ENCODE measurements around the gene FBRS. TPM values are rescaled to one million over a fixed set of nuclear protein-coding genes. Genes with fewer than 3 reads are reported as not detected.

The FBRS gene
- total RNA-seq, 1 donor from 2014 or later = 11.5 TPM

GRCh38 chr16:30644334-30644830 is 13.8 kb upstream of the FBRS start:
- DNase-seq = no peak

DNA sequence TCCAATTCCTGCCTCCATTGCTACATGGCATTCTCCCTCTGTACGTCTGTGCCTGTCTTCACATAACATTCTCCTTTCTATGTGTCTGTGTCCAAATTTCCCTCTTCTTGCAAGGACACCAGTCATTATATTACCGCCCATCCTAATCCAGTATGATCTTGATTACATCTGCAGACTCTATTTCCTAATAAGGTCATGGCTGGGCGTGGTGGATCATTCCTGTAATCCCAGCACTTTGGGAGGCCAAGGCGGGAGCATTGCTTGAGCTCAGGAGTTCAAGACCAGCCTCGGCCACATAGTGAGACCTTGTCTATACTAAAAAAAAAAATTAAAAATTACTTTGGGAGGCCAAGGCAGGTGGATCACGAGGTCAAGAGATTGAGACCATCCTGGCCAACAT is 12.5 kb upstream of the FBRS start:
- no peak for DNase-seq

DNA sequence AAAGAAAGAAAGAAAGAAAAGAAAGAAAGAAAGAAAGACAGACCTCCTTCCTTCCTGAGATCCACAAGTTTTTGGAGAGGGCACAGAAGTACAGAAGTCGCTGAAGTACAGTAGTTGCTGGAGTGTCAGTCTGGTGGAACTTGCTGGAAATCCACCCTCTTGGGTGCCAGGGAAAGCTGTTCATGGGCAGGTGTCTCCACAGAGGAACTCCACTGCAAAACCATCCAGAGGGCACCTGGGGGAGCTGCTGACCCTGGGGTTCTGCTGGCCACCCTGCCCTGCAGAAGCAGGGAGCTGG is 11.0 kb upstream of the FBRS start:
- no peak for DNase-seq

DNA sequence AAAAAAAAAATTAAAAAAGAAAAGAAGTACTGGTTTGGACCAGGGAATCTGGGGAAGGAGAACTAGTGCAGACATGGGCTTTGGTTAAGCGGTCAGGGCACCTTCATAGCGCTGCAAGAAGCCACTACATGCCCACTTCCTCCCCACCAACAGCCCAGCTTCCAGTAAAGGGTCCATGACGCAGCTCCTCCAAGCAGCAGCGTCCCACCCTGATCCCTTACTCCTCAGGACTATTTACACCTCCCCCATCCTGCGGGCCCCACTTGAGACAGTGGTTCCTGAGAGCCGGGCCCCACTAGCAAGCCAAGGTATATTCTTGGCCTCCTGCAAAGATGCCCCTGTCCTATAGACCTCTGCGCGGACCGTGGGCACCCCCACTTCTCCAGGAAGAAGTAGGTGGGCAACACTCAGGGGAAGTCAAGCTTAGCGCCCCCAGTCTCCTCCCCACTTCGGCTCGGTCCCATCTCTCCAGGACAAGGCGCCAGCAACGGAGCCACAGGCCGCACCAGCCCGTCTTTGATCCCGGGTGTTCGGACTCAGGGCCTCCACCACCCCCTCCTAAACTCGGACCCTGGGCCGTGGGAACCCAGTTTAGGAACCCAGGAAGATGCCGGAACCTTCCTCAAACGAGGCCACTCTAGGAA is 8.4 kb upstream of the FBRS start:
- DNase-seq = no peak

DNA sequence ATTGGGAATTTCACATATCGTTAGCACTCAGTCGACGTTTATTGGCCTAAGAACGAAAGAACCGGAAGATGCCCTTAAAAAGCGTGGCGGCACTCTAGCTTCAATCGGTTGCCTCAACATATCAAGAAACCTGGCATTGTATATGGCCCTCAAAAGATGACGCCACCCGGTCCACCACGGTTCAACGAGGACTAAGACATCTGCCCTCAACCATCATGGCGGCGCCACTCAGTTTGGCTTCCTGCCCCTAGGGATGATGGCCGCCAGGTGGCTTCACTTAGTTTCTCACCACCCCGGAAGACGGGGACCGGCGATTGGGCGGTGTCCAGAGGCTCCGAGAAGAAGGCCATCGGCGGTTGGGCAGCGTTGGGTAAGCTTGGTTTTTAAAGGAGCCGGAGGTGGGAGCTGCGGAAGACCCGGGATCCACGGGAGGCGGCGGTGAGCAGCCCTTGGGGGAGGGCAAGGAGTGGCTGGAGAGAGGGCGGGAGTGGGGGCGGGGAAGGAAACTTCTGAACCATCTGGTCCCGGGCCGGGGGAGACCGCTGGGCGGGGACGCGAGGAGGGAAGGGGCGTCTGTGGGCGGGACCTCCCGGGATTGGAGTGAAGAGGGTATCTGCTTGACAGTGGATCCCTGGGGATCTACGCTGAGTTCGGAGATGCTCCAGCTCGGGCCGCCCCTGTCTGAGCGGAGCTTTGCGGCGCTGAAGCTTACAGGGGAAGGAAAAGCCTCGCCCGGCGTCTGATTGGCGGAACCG is 7.7 kb upstream of the FBRS start, which contains the start of gene PRR14:
Gene PRR14 (plus strand): TSS at position 592 of the 755 bp plus-strand sequence. CDS start 686 bp downstream, outside the sequence.
- DNase-seq = peak; percentile 99

DNA sequence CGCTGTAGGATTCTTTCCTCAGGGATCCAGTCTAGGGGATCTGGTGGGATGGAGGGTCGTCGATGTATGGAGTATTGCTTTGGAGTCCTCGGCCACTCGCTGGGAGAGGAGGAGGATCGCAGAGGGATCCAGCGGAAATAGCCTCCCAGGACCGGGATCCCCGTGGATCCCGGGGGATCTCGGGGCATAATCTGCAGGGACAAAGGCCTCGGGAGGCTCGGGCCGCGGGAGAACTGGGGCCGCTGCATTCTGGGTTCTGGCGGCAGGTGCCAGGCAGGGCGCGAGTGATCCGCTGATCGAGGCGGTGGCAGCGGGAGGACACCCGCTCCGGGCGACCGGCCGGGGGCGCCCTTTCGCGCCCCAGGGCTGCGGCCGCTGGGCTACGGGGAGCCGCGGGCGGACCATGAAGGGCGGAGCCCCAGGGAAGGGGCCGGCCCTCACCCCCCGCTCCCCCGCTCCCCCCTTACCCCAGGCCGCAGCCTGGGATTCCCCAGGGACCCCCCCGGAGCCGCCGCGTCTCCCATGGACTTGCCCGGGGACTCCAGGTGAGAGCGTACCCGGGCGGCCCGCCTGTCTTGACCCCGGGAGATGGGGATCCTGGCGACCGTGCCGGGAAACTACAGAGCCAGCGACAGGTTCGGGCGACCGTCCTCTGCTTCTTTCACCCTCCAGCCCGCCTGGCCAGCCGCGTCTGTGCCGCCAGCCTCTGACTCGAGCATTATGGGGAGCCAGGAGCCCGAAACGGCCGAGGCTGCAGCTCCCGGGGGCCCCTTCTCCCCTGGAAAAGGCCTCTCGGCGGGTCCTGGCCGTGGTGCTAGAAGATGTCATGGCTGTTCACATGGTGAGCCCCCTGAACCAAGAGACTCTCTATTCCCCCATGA is 6.9 kb upstream of the FBRS start:
- no peak for DNase-seq

- DNase-seq = no peak
Measured at GRCh38 chr16:30652005-30652296, 6.3 kb upstream of the FBRS start.

DNA sequence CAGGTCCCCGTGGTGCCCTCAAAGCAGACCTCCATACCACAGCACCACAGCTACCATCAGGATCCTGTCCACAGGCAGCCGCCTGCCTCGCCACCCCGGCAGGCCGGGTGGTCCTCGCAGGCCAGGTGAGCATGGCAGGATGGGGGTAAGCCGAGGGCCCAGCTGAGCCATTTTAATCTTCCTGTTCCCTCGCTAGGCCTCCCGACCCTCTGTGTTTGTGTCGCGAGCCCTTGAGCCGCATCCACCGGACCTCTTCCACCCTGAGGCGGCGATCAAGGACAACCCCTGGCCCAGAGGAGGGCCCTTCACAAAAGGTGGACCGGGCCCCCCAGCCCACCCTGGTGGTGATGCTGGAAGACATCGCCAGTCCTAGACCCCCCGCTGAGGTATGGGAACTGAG is 5.5 kb upstream of the FBRS start:
- no peak for DNase-seq

DNA sequence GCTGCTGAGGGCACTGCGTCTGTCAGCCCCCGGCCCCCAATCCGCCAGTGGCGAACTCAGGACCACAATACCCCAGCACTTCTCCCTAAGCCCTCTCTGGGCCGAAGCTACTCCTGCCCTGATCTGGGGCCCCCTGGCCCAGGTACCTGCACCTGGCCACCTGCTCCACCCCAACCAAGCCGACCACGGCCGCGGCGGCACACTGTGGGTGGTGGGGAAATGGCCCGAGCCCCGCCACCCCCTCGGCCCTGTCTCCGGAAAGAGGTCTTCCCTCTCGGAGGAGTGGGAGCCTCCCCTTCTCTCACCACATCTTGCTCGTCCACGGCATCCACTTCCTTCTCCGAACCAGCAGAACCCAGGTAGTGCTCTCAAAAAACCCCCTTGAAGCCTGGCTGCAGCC is 3.4 kb upstream of the FBRS start:
- DNase-seq = no peak

DNA sequence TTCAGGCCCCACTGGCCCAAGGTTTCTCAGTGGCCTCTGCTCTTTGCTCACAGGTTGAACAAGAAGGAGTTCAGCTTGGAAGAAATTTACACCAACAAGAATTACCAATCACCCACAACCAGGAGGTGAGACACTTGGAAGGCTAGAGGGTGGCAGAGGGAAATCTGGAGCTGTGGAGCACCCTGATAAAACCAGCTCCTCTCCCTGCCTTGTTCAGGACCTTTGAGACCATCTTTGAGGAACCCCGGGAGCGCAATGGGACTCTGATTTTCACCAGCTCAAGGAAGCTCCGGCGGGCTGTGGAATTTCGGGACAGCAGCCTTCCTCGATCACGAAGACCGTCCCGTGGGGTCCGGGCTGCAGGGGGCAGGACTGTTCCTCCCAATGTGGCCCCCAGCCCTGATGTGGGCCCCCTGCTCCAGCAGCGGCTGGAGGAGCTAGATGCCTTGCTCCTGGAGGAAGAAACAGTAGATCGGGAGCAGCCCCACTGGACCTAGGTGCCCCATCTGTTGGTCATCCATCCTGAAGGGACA is 2.4 kb upstream of the FBRS start:
- no peak for DNase-seq

GRCh38 chr16:30656388-30656787 is 1.8 kb upstream of the FBRS start:
- DNase-seq = no peak

- DNase-seq = no peak
Measured at GRCh38 chr16:30656974-30657865, 1.0 kb upstream of the FBRS start.

DNA sequence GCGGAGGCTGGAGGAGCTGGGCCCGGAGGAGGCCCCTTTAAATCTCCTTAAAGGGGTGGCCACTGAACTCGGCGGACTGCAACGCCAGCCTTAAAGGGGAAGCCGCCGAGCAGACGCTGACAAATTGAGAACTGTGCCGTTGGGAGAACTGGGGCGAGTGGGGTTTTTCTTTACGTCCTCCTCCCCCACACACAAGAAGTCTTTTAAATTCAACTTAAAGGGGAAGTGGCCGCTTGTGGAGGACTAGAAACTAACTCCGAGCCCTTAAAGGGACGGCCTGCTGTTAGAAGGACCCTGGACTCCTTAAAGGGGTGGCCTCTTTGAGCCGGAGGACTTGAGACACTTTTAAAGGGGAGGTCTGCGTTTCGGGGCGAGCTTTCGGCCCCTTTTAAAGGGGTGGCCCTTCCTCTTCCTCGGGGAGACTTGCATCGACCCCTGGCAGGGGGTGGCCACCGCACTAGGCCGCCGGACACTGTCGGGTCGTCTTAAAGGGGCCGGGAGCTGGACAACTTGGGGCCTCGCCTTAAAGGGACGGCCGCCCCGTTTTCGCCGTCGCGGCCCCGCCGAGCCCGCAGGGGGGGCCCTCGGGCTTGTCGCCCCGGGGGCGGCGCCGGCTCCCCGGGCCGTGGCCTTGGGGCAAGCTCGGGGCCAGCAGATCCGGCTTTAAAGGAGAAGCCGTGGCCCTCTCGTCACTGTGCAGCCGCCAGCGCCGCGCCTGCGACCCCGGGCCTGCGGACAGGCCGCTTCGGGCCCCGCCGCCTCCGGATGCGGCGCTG is 688 bp downstream of the FBRS start:
- peak; percentile 95 for DNase-seq

- DNase-seq = no peak
Measured at GRCh38 chr16:30659507-30660423, 1.5 kb downstream of the FBRS start.

DNA sequence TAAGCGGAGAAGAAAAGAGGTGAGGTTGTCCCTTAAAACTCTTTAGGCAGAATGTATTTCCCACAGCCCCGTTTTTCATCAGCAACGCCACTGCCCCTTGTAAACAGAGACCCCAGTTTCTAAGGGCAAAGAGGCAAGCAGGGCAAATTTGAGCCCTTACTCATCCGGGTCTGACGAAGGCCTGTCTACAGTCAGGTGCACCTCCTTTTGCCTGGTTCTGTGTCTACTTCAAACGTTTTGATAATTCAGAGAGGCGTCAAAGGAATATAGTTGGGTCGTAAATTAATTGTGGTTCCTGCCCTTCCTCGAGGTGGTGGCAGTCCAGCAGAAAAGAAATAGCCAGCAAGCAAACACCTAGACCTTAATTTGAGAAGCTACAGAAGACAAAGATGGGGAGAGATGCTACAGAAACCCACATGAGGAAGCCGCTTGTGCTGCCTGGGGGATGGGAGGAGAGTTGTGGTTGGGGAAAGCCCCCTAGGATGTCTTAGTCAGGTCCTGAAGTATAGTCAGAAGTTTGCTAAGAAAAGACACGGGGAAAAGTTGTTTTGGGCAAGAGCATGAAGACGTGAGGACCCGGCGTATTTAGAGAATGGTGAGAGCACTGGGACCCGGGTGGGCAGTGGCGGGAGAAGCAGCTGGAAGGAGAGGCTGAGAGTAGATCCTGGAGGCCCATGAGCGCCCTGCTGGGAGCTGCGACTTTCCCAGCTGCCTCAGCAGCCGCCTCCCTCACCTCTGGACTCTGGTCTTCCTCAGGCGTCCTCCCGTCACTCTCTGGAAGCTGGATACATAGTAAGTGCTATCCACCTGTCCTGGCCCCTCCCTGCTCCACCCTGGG is 2.4 kb downstream of the FBRS start:
- DNase-seq = no peak

DNA sequence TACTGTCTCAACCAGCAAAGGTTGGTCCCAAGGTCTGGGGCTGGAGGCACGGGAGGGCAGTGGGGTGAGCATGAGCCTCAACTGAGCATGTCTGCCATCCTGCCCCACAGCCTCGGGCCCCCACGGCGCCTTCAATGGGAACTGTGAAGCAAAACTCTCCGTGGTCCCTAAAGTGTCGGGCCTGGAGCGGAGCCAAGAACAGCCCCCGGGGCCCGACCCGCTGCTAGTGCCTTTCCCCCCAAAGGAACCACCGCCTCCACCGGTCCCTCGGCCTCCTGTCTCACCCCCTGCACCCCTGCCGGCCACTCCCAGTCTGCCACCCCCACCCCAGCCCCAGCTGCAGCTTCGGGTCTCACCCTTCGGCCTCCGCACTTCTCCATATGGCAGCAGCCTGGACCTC is 4.2 kb downstream of the FBRS start:
- no peak for DNase-seq

- no peak for DNase-seq
Measured at GRCh38 chr16:30663038-30663437, 4.8 kb downstream of the FBRS start.

GRCh38 chr16:30663820-30664219 is 5.6 kb downstream of the FBRS start:
- DNase-seq = no peak

- DNase-seq = no peak
Measured at GRCh38 chr16:30664616-30665109, 6.4 kb downstream of the FBRS start.
